ENCODE data around the gene SYT5. TPM values are rescaled to one million over a fixed set of nuclear protein-coding genes. Genes with fewer than 3 reads are reported as not detected.

The SYT5 gene
- polyA plus RNA-seq, 4 donors = 0.22 to 4.7 (median 1.1) TPM

DNA sequence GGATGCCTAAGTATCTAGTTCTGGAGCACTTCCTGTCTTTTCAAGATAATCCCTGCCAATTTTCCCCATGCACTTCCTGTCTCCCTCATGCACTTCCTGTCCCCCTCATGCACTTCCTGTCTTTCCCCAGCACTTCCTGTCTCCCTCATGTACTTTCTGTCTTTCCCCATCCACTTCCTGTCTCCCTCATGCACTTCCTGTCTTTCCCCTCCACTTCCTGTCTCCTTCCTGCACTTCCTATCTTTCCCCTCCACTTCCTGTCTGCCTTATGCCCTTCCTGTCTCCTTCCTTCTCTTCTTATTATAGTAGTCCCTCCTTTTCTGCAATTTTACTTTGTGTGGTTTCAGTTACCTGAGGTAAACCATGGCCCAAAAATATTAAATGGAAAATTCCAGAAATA lies 28.1 kb downstream of the SYT5 start:
- no peak for DNase-seq
- no peak overlapping the region for H3K4me3 ChIP-seq (ENCODE audit: low read depth in 1 of 3, low read length in 3 of 3)
- H3K27ac ChIP-seq (ENCODE audit: low read depth in 1 of 3, low read length in 2 of 3) = no peak overlapping the region
- peaks cover 0 to 5% of the 10 kb centered on the region in 2 donors for H3K9me3 ChIP-seq (ENCODE audit: control insufficient read depth in 2 of 2, insufficient read depth in 1 of 2, low read depth in 1 of 2, low read length in 1 of 2)
- FAIRE-seq = no peak
- H3K27me3 ChIP-seq (ENCODE audit: control insufficient read depth in 3 of 3, insufficient read depth in 3 of 3, low read length in 3 of 3) = peaks cover 0 to 43% (median 17%) of the 10 kb centered on the region in 3 donors
- peaks cover 0 to 6% (median 0%) of the 10 kb centered on the region in 3 donors for H3K4me1 ChIP-seq (ENCODE audit: control insufficient read depth in 3 of 3, insufficient read depth in 2 of 3, low read depth in 1 of 3, low read length in 2 of 3)
- no peaks in the 10 kb centered on the region for H3K36me3 ChIP-seq (ENCODE audit: control insufficient read depth in 3 of 3, insufficient read depth in 2 of 3, low read depth in 1 of 3, low read length in 3 of 3)

GRCh38 chr19:55149078-55150003 lies 30.7 kb downstream of the SYT5 start, which contains the start of gene TNNT1:
TNNT1 (minus strand) TSS chr19:55149206; CDS start chr19:55147157, 2,049 bp downstream.
- WGBS, 3 donors = 11 to 17% (median 17%) methylated on average over 17 to 18 of the region's 18 CpGs

DNA sequence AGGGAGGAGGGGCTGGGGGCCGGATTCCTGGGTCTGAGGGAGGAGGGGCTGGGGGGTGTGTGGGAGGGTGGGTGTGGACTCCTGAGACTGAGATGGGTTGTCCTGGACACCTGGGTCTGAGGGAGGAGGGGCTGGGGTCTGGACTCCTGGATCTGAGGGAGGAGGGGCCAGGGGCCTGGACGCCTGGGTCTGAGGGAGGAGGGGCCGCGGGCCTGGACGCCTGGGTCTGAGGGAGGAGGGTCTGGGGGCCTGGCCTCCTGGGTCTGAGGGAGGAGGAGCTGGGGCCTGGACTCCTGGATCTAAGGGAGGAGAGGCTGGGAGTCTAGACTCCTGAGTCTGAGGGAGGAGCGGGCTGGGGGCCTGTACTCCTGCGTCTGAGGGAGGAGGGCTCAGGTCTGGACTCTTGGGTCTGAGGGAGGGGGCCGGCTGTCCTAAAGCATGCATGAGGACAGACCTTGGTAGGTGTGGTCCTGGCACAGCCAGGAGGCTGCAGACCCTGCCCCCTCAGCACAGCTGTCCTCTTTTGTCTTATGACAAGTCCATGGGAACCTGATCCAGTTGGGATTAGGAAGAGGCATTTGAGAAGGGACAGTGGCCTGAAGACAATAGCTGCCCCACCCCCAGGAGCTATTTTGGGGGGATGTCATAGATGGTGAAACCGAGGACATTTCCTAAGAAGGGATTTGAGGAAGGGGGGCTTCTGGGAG lies 32.4 kb downstream of the SYT5 start:
- no peak for FAIRE-seq
- Histone ChIP-seq H3K27ac (ENCODE audit: low read depth in 1 of 3, low read length in 2 of 3) (no peak overlapping the region), H3K9me3 (ENCODE audit: control insufficient read depth in 2 of 2, insufficient read depth in 1 of 2, low read depth in 1 of 2, low read length in 1 of 2) (peaks cover 0 to 5% of the 10 kb centered on the region in 2 donors), H3K4me3 (ENCODE audit: low read depth in 1 of 3, low read length in 3 of 3) (no peak overlapping the region), H3K27me3 (ENCODE audit: control insufficient read depth in 3 of 3, insufficient read depth in 3 of 3, low read length in 3 of 3) (peaks cover 0 to 63% (median 31%) of the 10 kb centered on the region in 3 donors), H3K36me3 (ENCODE audit: control insufficient read depth in 3 of 3, insufficient read depth in 2 of 3, low read depth in 1 of 3, low read length in 3 of 3) (no peaks in the 10 kb centered on the region), H3K4me1 (ENCODE audit: control insufficient read depth in 3 of 3, insufficient read depth in 2 of 3, low read depth in 1 of 3, low read length in 2 of 3) (no peaks in the 10 kb centered on the region)
- 16 to 42% (median 22%) methylated on average over 7 to 9 of the region's 9 CpGs for WGBS, 3 donors
- no peak for DNase-seq

More at GRCh38 chr19:55149078-55150003, 30.7 kb downstream of the SYT5 start, which contains the start of gene TNNT1:
- DNase-seq (no peak), FAIRE-seq (no peak)
- Histone ChIP-seq H3K36me3 (ENCODE audit: control insufficient read depth in 3 of 3, insufficient read depth in 2 of 3, low read depth in 1 of 3, low read length in 3 of 3) (no peaks in the 10 kb centered on the region), H3K4me3 (ENCODE audit: low read depth in 1 of 3, low read length in 3 of 3) (no peak within 1 kb of the TSS), H3K9me3 (ENCODE audit: control insufficient read depth in 2 of 2, insufficient read depth in 1 of 2, low read depth in 1 of 2, low read length in 1 of 2) (peaks cover 0 to 5% of the 10 kb centered on the region in 2 donors), H3K4me1 (ENCODE audit: control insufficient read depth in 3 of 3, insufficient read depth in 2 of 3, low read depth in 1 of 3, low read length in 2 of 3) (no peaks in the 10 kb centered on the region), H3K27ac (ENCODE audit: low read depth in 1 of 3, low read length in 2 of 3) (no peak within 1 kb of the TSS), H3K27me3 (ENCODE audit: control insufficient read depth in 3 of 3, insufficient read depth in 3 of 3, low read length in 3 of 3) (peaks cover 0 to 54% (median 26%) of the 10 kb centered on the region in 3 donors)

DNA sequence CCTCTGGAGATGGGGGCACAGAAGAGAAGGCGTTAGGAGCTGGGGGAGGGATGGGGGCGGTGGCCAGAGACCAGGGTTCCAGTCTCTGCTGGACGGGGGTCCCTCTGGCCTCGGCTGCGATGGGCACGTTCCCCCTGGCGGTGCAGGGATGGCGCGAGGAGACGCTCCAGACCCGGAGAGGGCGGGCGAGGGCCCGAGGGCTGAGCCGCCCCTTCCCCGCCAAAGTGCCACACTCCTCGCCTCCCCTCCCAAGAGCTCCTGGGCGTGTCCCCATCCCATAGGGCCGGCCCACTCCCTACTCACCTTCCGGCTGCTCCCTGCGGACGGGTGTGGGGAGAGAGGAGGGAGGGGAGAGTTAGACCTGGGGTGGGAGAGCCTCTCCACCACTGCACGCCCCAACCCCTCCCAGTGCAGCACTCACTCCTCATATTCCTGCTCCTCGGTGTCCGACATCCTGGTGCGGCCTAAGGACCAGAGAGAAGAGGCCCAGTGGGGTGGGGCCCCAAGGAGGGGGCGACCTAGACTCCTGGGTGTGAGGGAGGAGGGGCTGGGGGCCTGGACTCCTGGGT lies 33.3 kb downstream of the SYT5 start:
- H3K4me3 ChIP-seq (ENCODE audit: low read depth in 1 of 3, low read length in 3 of 3) = no peak overlapping the region
- H3K9me3 ChIP-seq (ENCODE audit: control insufficient read depth in 2 of 2, insufficient read depth in 1 of 2, low read depth in 1 of 2, low read length in 1 of 2) = peaks cover 0 to 3% of the 10 kb centered on the region in 2 donors
- WGBS, 3 donors = 2 to 6% (median 2%) methylated on average over 20 to 27 of the region's 27 CpGs
- peaks cover 0 to 65% (median 33%) of the 10 kb centered on the region in 3 donors for H3K27me3 ChIP-seq (ENCODE audit: control insufficient read depth in 3 of 3, insufficient read depth in 3 of 3, low read length in 3 of 3)
- no peaks in the 10 kb centered on the region for H3K36me3 ChIP-seq (ENCODE audit: control insufficient read depth in 3 of 3, insufficient read depth in 2 of 3, low read depth in 1 of 3, low read length in 3 of 3)
- H3K4me1 ChIP-seq (ENCODE audit: control insufficient read depth in 3 of 3, insufficient read depth in 2 of 3, low read depth in 1 of 3, low read length in 2 of 3) = no peaks in the 10 kb centered on the region
- no peak overlapping the region for H3K27ac ChIP-seq (ENCODE audit: low read depth in 1 of 3, low read length in 2 of 3)
- FAIRE-seq (no peak), DNase-seq (no peak)

GRCh38 chr19:55146078-55146704 lies 33.9 kb downstream of the SYT5 start:
- H3K9me3 ChIP-seq (ENCODE audit: control insufficient read depth in 2 of 2, insufficient read depth in 1 of 2, low read depth in 1 of 2, low read length in 1 of 2) = no peaks in the 10 kb centered on the region
- no peak for FAIRE-seq
- H3K27me3 ChIP-seq (ENCODE audit: control insufficient read depth in 3 of 3, insufficient read depth in 3 of 3, low read length in 3 of 3) = peaks cover 0 to 65% (median 35%) of the 10 kb centered on the region in 3 donors
- H3K4me3 ChIP-seq (ENCODE audit: low read depth in 1 of 3, low read length in 3 of 3) = no peak overlapping the region
- no peaks in the 10 kb centered on the region for H3K4me1 ChIP-seq (ENCODE audit: control insufficient read depth in 3 of 3, insufficient read depth in 2 of 3, low read depth in 1 of 3, low read length in 2 of 3)
- no peak overlapping the region for H3K27ac ChIP-seq (ENCODE audit: low read depth in 1 of 3, low read length in 2 of 3)
- H3K36me3 ChIP-seq (ENCODE audit: control insufficient read depth in 3 of 3, insufficient read depth in 2 of 3, low read depth in 1 of 3, low read length in 3 of 3) = no peaks in the 10 kb centered on the region
- 1 to 3% (median 2%) methylated on average over 15 to 41 of the region's 41 CpGs for WGBS, 3 donors
- no peak for DNase-seq

DNA sequence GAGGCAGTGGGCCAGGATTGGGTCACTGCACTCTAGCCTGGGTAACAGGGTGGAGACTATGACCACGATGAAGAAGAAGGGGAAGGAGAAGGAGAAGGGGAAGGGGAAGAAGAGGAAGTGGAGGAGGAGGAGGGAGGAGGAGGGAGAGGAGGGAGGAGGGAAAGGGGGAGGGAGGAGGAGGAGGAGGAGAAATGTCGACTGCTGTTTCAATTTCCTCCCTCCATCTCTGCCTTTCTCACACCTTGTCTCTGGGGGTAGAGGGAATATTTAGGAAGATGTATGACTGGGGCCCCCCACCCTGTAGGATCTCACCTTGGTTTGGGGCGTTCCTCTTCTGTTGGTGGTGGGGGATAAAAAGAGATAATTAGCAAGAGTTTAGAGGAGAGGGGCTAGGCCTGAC lies 34.9 kb downstream of the SYT5 start:
- Histone ChIP-seq H3K27me3 (ENCODE audit: control insufficient read depth in 3 of 3, insufficient read depth in 3 of 3, low read length in 3 of 3) (peaks cover 0 to 60% (median 35%) of the 10 kb centered on the region in 3 donors), H3K4me1 (ENCODE audit: control insufficient read depth in 3 of 3, insufficient read depth in 2 of 3, low read depth in 1 of 3, low read length in 2 of 3) (no peaks in the 10 kb centered on the region), H3K36me3 (ENCODE audit: control insufficient read depth in 3 of 3, insufficient read depth in 2 of 3, low read depth in 1 of 3, low read length in 3 of 3) (no peaks in the 10 kb centered on the region), H3K4me3 (ENCODE audit: low read depth in 1 of 3, low read length in 3 of 3) (no peak overlapping the region), H3K27ac (ENCODE audit: low read depth in 1 of 3, low read length in 2 of 3) (no peak overlapping the region), H3K9me3 (ENCODE audit: control insufficient read depth in 2 of 2, insufficient read depth in 1 of 2, low read depth in 1 of 2, low read length in 1 of 2) (no peaks in the 10 kb centered on the region)
- DNase-seq (no peak), FAIRE-seq (no peak)
- WGBS, 3 donors = 14 to 26% (median 24%) methylated on average over 3 of the region's 3 CpGs

- Histone ChIP-seq H3K4me1 (ENCODE audit: control insufficient read depth in 3 of 3, insufficient read depth in 2 of 3, low read depth in 1 of 3, low read length in 2 of 3) (no peaks in the 10 kb centered on the region), H3K27ac (ENCODE audit: low read depth in 1 of 3, low read length in 2 of 3) (no peak overlapping the region), H3K9me3 (ENCODE audit: control insufficient read depth in 2 of 2, insufficient read depth in 1 of 2, low read depth in 1 of 2, low read length in 1 of 2) (no peaks in the 10 kb centered on the region), H3K27me3 (ENCODE audit: control insufficient read depth in 3 of 3, insufficient read depth in 3 of 3, low read length in 3 of 3) (peaks cover 0 to 34% (median 19%) of the 10 kb centered on the region in 3 donors), H3K4me3 (ENCODE audit: low read depth in 1 of 3, low read length in 3 of 3) (no peak overlapping the region), H3K36me3 (ENCODE audit: control insufficient read depth in 3 of 3, insufficient read depth in 2 of 3, low read depth in 1 of 3, low read length in 3 of 3) (no peaks in the 10 kb centered on the region)
- WGBS, 3 donors = 26 to 35% (median 28%) methylated on average over 20 to 21 of the region's 21 CpGs
- no peak for DNase-seq
- FAIRE-seq = no peak
Measured at GRCh38 chr19:55141696-55142095, 38.4 kb downstream of the SYT5 start.

GRCh38 chr19:55137915-55138314 lies 42.2 kb downstream of the SYT5 start:
- FAIRE-seq (no peak), DNase-seq (no peak)
- H3K4me1 ChIP-seq (ENCODE audit: control insufficient read depth in 3 of 3, insufficient read depth in 2 of 3, low read depth in 1 of 3, low read length in 2 of 3) = no peaks in the 10 kb centered on the region
- H3K27ac ChIP-seq (ENCODE audit: low read depth in 1 of 3, low read length in 2 of 3) = no peak overlapping the region
- H3K9me3 ChIP-seq (ENCODE audit: control insufficient read depth in 2 of 2, insufficient read depth in 1 of 2, low read depth in 1 of 2, low read length in 1 of 2) = no peaks in the 10 kb centered on the region
- H3K36me3 ChIP-seq (ENCODE audit: control insufficient read depth in 3 of 3, insufficient read depth in 2 of 3, low read depth in 1 of 3, low read length in 3 of 3) = no peaks in the 10 kb centered on the region
- H3K4me3 ChIP-seq (ENCODE audit: low read depth in 1 of 3, low read length in 3 of 3) = no peak overlapping the region
- WGBS, 3 donors = 37 to 43% (median 41%) methylated on average over 7 to 9 of the region's 9 CpGs
- peaks cover 0 to 5% (median 4%) of the 10 kb centered on the region in 3 donors for H3K27me3 ChIP-seq (ENCODE audit: control insufficient read depth in 3 of 3, insufficient read depth in 3 of 3, low read length in 3 of 3)
